ENCODE results near the gene TTLL8. TPM values are rescaled to one million over a fixed set of nuclear protein-coding genes. Genes with fewer than 3 reads are reported as not detected.
A peak's percentile ranks its signal among the peaks of the same experiment; 100 is the strongest.

TTLL8 gene
- total RNA-seq, 1 experiment from 2014 or later = not detected

GRCh38 chr22:49970528-49971231, 87.4 kb downstream of the TTLL8 start (continued):
- TF ChIP-seq, protein P1, sequence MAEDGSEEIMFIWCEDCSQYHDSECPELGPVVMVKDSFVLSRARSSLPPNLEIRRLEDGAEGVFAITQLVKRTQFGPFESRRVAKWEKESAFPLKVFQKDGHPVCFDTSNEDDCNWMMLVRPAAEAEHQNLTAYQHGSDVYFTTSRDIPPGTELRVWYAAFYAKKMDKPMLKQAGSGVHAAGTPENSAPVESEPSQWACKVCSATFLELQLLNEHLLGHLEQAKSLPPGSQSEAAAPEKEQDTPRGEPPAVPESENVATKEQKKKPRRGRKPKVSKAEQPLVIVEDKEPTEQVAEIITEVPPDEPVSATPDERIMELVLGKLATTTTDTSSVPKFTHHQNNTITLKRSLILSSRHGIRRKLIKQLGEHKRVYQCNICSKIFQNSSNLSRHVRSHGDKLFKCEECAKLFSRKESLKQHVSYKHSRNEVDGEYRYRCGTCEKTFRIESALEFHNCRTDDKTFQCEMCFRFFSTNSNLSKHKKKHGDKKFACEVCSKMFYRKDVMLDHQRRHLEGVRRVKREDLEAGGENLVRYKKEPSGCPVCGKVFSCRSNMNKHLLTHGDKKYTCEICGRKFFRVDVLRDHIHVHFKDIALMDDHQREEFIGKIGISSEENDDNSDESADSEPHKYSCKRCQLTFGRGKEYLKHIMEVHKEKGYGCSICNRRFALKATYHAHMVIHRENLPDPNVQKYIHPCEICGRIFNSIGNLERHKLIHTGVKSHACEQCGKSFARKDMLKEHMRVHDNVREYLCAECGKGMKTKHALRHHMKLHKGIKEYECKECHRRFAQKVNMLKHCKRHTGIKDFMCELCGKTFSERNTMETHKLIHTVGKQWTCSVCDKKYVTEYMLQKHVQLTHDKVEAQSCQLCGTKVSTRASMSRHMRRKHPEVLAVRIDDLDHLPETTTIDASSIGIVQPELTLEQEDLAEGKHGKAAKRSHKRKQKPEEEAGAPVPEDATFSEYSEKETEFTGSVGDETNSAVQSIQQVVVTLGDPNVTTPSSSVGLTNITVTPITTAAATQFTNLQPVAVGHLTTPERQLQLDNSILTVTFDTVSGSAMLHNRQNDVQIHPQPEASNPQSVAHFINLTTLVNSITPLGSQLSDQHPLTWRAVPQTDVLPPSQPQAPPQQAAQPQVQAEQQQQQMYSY (CRISPR knock-in tag; IDR thresholded peaks at IDR 0.05) = no peak
- TF ChIP-seq ZBTB21 (CRISPR knock-in tag; IDR thresholded peaks at IDR 0.05; ENCODE audit: borderline replicate concordance) = no peak
- TF ChIP-seq ZNF219 (CRISPR knock-in tag; IDR thresholded peaks at IDR 0.05; ENCODE audit: borderline replicate concordance) = no peak
- no peak for TF ChIP-seq OVOL2 (CRISPR knock-in tag; IDR thresholded peaks at IDR 0.05; ENCODE audit: borderline replicate concordance)
- TF ChIP-seq, protein P2, sequence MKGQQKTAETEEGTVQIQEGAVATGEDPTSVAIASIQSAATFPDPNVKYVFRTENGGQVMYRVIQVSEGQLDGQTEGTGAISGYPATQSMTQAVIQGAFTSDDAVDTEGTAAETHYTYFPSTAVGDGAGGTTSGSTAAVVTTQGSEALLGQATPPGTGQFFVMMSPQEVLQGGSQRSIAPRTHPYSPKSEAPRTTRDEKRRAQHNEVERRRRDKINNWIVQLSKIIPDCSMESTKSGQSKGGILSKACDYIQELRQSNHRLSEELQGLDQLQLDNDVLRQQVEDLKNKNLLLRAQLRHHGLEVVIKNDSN (CRISPR knock-in tag; IDR thresholded peaks at IDR 0.05) = peak; percentile 87
- no peak for TF ChIP-seq SMAD3 (CRISPR knock-in tag; IDR thresholded peaks at IDR 0.05; ENCODE audit: borderline replicate concordance)
- no peak for TF ChIP-seq NR3C1 (CRISPR knock-in tag; conservative IDR thresholded peaks at IDR 0.05; ENCODE audit: low read depth)
- no peak for TF ChIP-seq MXD4 (CRISPR knock-in tag; IDR thresholded peaks at IDR 0.05; ENCODE audit: borderline replicate concordance)
- 0 out of 2 replicates have a peak, but pooled peaks have one; percentile 46 for TF ChIP-seq E2F5 (CRISPR knock-in tag; IDR thresholded peaks at IDR 0.05)
- TF ChIP-seq NR2C2 (CRISPR knock-in tag; IDR thresholded peaks at IDR 0.05) = no peak
- no peak for TF ChIP-seq ZNF423 (CRISPR knock-in tag; IDR thresholded peaks at IDR 0.05)
- no peak for TF ChIP-seq SMAD4 (CRISPR knock-in tag; IDR thresholded peaks at IDR 0.05)
- TF ChIP-seq GABPB1 (CRISPR knock-in tag; IDR thresholded peaks at IDR 0.05) = peak; percentile 73
- peak; percentile 57; the same call in 1 of the 2 replicates for TF ChIP-seq MYBL2 (CRISPR knock-in tag; IDR thresholded peaks at IDR 0.05)
- TF ChIP-seq, protein P3, sequence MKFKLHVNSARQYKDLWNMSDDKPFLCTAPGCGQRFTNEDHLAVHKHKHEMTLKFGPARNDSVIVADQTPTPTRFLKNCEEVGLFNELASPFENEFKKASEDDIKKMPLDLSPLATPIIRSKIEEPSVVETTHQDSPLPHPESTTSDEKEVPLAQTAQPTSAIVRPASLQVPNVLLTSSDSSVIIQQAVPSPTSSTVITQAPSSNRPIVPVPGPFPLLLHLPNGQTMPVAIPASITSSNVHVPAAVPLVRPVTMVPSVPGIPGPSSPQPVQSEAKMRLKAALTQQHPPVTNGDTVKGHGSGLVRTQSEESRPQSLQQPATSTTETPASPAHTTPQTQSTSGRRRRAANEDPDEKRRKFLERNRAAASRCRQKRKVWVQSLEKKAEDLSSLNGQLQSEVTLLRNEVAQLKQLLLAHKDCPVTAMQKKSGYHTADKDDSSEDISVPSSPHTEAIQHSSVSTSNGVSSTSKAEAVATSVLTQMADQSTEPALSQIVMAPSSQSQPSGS (CRISPR knock-in tag; IDR thresholded peaks at IDR 0.05; ENCODE audit: borderline replicate concordance, low read depth) = no peak
- no peak for TF ChIP-seq CBFB (CRISPR knock-in tag; IDR thresholded peaks at IDR 0.05; ENCODE audit: low read depth)
- TF ChIP-seq ZNF396 (CRISPR knock-in tag; IDR thresholded peaks at IDR 0.05; ENCODE audit: borderline replicate concordance) = no peak
- TF ChIP-seq JUN (CRISPR knock-in tag; IDR thresholded peaks at IDR 0.05) = peak; percentile 29; the same call in 1 of the 2 replicates
- TF ChIP-seq RORB (CRISPR knock-in tag; IDR thresholded peaks at IDR 0.05) = no peak
- no peak for TF ChIP-seq KAT7 (CRISPR knock-in tag; IDR thresholded peaks at IDR 0.05; ENCODE audit: borderline replicate concordance)
- TF ChIP-seq, protein P4, sequence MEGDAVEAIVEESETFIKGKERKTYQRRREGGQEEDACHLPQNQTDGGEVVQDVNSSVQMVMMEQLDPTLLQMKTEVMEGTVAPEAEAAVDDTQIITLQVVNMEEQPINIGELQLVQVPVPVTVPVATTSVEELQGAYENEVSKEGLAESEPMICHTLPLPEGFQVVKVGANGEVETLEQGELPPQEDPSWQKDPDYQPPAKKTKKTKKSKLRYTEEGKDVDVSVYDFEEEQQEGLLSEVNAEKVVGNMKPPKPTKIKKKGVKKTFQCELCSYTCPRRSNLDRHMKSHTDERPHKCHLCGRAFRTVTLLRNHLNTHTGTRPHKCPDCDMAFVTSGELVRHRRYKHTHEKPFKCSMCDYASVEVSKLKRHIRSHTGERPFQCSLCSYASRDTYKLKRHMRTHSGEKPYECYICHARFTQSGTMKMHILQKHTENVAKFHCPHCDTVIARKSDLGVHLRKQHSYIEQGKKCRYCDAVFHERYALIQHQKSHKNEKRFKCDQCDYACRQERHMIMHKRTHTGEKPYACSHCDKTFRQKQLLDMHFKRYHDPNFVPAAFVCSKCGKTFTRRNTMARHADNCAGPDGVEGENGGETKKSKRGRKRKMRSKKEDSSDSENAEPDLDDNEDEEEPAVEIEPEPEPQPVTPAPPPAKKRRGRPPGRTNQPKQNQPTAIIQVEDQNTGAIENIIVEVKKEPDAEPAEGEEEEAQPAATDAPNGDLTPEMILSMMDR (IDR thresholded peaks at IDR 0.05) = no peak
- 0 out of 2 replicates have a peak, but pooled peaks have one; percentile 40 for TF ChIP-seq SP1 (CRISPR knock-in tag; conservative IDR thresholded peaks at IDR 0.05)
- no peak for TF ChIP-seq ZNF416 (CRISPR knock-in tag; IDR thresholded peaks at IDR 0.05)
- TF ChIP-seq, protein P5, sequence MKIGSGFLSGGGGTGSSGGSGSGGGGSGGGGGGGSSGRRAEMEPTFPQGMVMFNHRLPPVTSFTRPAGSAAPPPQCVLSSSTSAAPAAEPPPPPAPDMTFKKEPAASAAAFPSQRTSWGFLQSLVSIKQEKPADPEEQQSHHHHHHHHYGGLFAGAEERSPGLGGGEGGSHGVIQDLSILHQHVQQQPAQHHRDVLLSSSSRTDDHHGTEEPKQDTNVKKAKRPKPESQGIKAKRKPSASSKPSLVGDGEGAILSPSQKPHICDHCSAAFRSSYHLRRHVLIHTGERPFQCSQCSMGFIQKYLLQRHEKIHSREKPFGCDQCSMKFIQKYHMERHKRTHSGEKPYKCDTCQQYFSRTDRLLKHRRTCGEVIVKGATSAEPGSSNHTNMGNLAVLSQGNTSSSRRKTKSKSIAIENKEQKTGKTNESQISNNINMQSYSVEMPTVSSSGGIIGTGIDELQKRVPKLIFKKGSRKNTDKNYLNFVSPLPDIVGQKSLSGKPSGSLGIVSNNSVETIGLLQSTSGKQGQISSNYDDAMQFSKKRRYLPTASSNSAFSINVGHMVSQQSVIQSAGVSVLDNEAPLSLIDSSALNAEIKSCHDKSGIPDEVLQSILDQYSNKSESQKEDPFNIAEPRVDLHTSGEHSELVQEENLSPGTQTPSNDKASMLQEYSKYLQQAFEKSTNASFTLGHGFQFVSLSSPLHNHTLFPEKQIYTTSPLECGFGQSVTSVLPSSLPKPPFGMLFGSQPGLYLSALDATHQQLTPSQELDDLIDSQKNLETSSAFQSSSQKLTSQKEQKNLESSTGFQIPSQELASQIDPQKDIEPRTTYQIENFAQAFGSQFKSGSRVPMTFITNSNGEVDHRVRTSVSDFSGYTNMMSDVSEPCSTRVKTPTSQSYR (CRISPR knock-in tag; IDR thresholded peaks at IDR 0.05) = peak; percentile 75; the same call in 1 of the 2 replicates
- TF ChIP-seq ATF6 (CRISPR knock-in tag; IDR thresholded peaks at IDR 0.05) = no peak
- TF ChIP-seq GRHL2 (CRISPR knock-in tag; IDR thresholded peaks at IDR 0.05; ENCODE audit: insufficient replicate concordance, severe bottlenecking) = no peak

Data from WTC11 (cell line).